Psoas muscle (tissue), 8 donors: ENCODE measurements around the gene DOCK11. TPM values are rescaled to one million over a fixed set of nuclear protein-coding genes. Genes with fewer than 3 reads are reported as not detected.

Experiments
- ATAC-seq, 4 donors: fragments of 200-7000 bp; cut with Tn5 transposase; one replicate each; pipeline ENCODE4 v1.9.1; 2020; ENCODE audit warnings: moderate library complexity in 3 of 4, mild to moderate bottlenecking in 2 of 4
- DNase-seq, 2 donors: peaks; one replicate each; pipeline ENCODE4 v3.0.0-alpha.2; 2020
- H3K27ac ChIP-seq: fragments of 200-600 bp; one replicate; pipeline ENCODE4 v1.8.0; 2022
- H3K27me3 ChIP-seq, 3 donors: fragments of 200-600 bp in 1 of 3; one replicate each; pipeline versions ENCODE4 v1.6.1 to v1.8.0; 2013 to 2022; ENCODE audit warnings: low read length in 2 of 3, mild to moderate bottlenecking in 2 of 3, moderate library complexity in 1 of 3; ENCODE audit not compliant: insufficient read depth in 3 of 3
- H3K36me3 ChIP-seq, 2 donors: fragments of 200-600 bp in 1 of 2; one replicate each; pipeline versions ENCODE4 v1.6.1 to v1.8.0; 2013 to 2022; ENCODE audit warnings: low read depth in 1 of 2, mild to moderate bottlenecking in 1 of 2, moderate library complexity in 1 of 2; ENCODE audit not compliant: insufficient read depth in 1 of 2
- H3K4me1 ChIP-seq: fragments of 200-600 bp; one replicate; pipeline ENCODE4 v1.8.0; 2022
- H3K4me3 ChIP-seq: fragments of 200-600 bp; one replicate; pipeline ENCODE4 v1.8.0; 2022; ENCODE audit warnings: mild to moderate bottlenecking
- H3K9me3 ChIP-seq: fragments of 200-600 bp; one replicate; pipeline ENCODE4 v1.8.0; 2022
- CTCF ChIP-seq: fragments of 200-600 bp; IDR thresholded peaks from one replicate; pipeline ENCODE4 v1.8.0; 2022; ENCODE audit warnings: antibody characterized with exemption
- WGBS, 3 donors: extraction: QIAGEN DNeasy Blood & Tissue Kit; methylation state at CpG; one replicate each; pipeline versions ENCODE4 v1.1.6 to v1.1.7; 2013; 5-methylcytosine and 5-hydroxymethylcytosine counted together
- intact Hi-C, 2 donors: fragments of 100-400 bp; cut with DNase I; formaldehyde crosslinking; loops; one replicate each; pipeline versions ENCODE4 v1.11.0 to v1.14.2; 2022
- polyA plus RNA-seq, 3 donors: library from polyadenylated mRNA; stranded (reverse); fragments of 200-250 nt; gene quantifications; one replicate each; pipeline ENCODE4 v1.2.3, GENCODE V29; 2013
- total RNA-seq, 4 donors: library from RNA; stranded (reverse); fragmentation: NEBNext Ultra II Directional in 2 of 4; extraction: Animal tissue kit (Norgen Biotek cat#: 25700) in 2 of 4; gene quantifications; one replicate each; pipeline versions ENCODE4 v1.2.1 to v1.2.4, GENCODE V29; 2021 to 2023
- donor health status: healthy with polysubstance abuse.
- donor health status: DM: no; HTN: no; CAD: no; lungs with moderate emphysema.
- donor health status: Bipolar disorder and iron deficiency.
- donor health status: healthy.
- donor health status: DM: yes; HTN: yes; CAD: no.
- donor health status: DM: no; HTN: no; CAD: no.
- donor health status: DM: no; HTN: no; CAD: no.
- donor health status: DM: yes; HTN: yes; CAD: no.

The DOCK11 gene
- total and polyA plus RNA-seq, 7 donors, result 1.6 to 4.4 (median 1.9) TPM

- TF ChIP-seq CTCF, result no peak
- intact Hi-C loops, result no loop called here
- DNase-seq, result no peak
- Histone ChIP-seq H3K27me3 (peaks cover 0 to 53% (median 0%) of the 10 kb centered on the region in 3 donors), H3K27ac (no peak overlapping the region), H3K4me1 (no peaks in the 10 kb centered on the region), H3K4me3 (no peak overlapping the region), H3K36me3 (no peaks in the 10 kb centered on the region), H3K9me3 (no peaks in the 10 kb centered on the region)
- 52 to 93% (median 69%) methylated on average over 3 of the region's 3 CpGs for WGBS, 3 donors
- ATAC-seq, result no peak
Observed at GRCh38 chrX:118498351-118498750, 2.7 kb downstream of the DOCK11 start.

GRCh38 chrX:118498755-118499154 lies 3.1 kb downstream of the DOCK11 start:
- intact Hi-C loops, result no loop called here
- Histone ChIP-seq H3K27me3 (peaks cover 0 to 50% (median 0%) of the 10 kb centered on the region in 3 donors), H3K27ac (no peak overlapping the region), H3K4me1 (no peaks in the 10 kb centered on the region), H3K9me3 (no peaks in the 10 kb centered on the region), H3K36me3 (no peaks in the 10 kb centered on the region), H3K4me3 (no peak overlapping the region)
- TF ChIP-seq CTCF, result no peak
- ATAC-seq (no peak), DNase-seq (no peak)
- WGBS, 3 donors, result 67 to 87% (median 86%) methylated on average over 2 of the region's 2 CpGs

GRCh38 chrX:118499295-118499694 lies 3.7 kb downstream of the DOCK11 start:
- no peaks in the 10 kb centered on the region for H3K4me1 ChIP-seq
- WGBS, 3 donors, result 55 to 64% (median 59%) methylated on average over 15 of the region's 15 CpGs
- ATAC-seq (no peak), DNase-seq (no peak)
- H3K9me3 ChIP-seq, result no peaks in the 10 kb centered on the region
- no peak overlapping the region for H3K4me3 ChIP-seq
- intact Hi-C loops, result no loop called here
- peaks cover 0 to 49% (median 0%) of the 10 kb centered on the region in 3 donors for H3K27me3 ChIP-seq
- no peak overlapping the region for H3K27ac ChIP-seq
- TF ChIP-seq CTCF, result no peak
- no peaks in the 10 kb centered on the region for H3K36me3 ChIP-seq

- intact Hi-C loops, result no loop called here
- TF ChIP-seq CTCF, result no peak
- no peak for DNase-seq
- Histone ChIP-seq H3K27ac (no peak overlapping the region), H3K4me1 (no peaks in the 10 kb centered on the region), H3K27me3 (peaks cover 0 to 30% (median 0%) of the 10 kb centered on the region in 3 donors), H3K9me3 (no peaks in the 10 kb centered on the region), H3K4me3 (no peak overlapping the region), H3K36me3 (no peaks in the 10 kb centered on the region)
- no peak for ATAC-seq
- WGBS, 3 donors, result 60 to 81% (median 73%) methylated on average over 6 of the region's 6 CpGs
Observed at GRCh38 chrX:118502161-118502789, 6.7 kb downstream of the DOCK11 start.
